22Rv1 (cell line): ENCODE measurements around the gene SP140.
"Not testable (repeated sequence)": the region's sequence is repeated elsewhere in the genome, so short reads cannot be mapped to it uniquely, and the experiment has no call there.

ENCODE experiments used
- H3K27ac ChIP-seq: fragments of 450-650 bp; 2 replicates; pipeline ENCODE4 v1.5.1; 2017
- ZFX ChIP-seq: fragments of 450-650 bp; IDR thresholded peaks from 2 replicates; pipeline ENCODE4 v1.6.1; 2017; ENCODE audit warnings: antibody characterized with exemption, borderline replicate concordance
- TF ChIP-seq, protein P1 (sequence below): fragments of 450-650 bp; IDR thresholded peaks from 2 replicates; pipeline ENCODE4 v1.5.1; 2017; ENCODE audit warnings: mild to moderate bottlenecking

SP140 gene

DNA sequence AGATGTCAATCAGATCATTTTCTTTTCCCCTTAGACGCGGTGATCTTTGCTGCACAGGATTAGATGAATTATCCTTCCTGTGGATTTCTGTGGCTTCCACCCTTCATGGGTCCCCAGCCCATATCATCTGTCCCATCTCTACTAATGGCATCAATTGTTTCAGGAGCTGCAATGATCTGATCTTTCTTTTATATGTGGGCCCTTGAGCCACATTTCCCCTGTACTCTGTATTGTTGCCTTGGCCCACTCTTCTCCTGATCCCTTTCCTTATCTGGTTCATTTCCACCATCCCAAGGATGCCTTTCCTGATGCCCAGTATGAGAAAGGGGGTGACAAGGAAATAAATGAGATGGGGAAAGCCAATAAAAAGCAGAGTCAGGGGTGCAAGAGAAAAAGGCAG lies 24.7 kb downstream of the SP140 start:
- TF ChIP-seq ZFX = no peak
- TF ChIP-seq, protein P1, sequence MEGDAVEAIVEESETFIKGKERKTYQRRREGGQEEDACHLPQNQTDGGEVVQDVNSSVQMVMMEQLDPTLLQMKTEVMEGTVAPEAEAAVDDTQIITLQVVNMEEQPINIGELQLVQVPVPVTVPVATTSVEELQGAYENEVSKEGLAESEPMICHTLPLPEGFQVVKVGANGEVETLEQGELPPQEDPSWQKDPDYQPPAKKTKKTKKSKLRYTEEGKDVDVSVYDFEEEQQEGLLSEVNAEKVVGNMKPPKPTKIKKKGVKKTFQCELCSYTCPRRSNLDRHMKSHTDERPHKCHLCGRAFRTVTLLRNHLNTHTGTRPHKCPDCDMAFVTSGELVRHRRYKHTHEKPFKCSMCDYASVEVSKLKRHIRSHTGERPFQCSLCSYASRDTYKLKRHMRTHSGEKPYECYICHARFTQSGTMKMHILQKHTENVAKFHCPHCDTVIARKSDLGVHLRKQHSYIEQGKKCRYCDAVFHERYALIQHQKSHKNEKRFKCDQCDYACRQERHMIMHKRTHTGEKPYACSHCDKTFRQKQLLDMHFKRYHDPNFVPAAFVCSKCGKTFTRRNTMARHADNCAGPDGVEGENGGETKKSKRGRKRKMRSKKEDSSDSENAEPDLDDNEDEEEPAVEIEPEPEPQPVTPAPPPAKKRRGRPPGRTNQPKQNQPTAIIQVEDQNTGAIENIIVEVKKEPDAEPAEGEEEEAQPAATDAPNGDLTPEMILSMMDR = no peak
- no peak overlapping the region for H3K27ac ChIP-seq

DNA sequence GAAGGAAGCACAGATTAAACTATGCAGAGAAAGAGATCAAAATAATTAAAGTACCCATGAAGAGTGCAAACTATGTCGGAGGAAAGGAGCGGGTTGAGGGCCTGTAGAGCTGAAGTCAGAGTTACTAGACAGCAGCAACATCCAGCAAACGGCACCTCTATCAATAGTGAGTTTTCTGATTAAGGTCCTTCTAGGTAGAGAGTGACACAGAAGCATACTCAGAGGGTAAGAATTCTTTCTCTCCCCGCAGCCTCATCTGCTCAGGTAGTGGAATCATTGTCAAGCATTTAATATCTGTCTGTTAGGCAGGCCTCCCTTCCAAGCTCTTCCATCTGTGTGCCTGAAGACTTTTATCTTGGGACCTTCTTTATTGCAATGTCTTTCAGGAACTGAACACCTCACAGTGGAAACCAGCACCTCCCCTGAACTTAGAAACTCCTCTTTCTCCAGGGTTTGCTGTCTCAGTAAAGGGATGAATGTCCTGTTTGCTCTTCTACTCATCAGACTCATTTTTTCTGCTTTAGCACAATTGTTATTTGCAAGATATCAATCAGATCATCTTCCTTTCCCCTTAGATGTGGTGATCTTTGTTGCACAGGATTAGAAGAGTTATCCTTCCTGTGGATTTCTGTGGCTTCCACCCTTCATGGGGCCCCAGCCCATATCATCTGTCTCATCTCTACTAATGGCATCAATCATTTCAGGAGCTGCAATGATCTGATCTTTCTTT lies 28.8 kb downstream of the SP140 start:
- H3K27ac ChIP-seq = no peak overlapping the region
- no peak for TF ChIP-seq ZFX
- TF ChIP-seq, protein P1 = no peak

DNA sequence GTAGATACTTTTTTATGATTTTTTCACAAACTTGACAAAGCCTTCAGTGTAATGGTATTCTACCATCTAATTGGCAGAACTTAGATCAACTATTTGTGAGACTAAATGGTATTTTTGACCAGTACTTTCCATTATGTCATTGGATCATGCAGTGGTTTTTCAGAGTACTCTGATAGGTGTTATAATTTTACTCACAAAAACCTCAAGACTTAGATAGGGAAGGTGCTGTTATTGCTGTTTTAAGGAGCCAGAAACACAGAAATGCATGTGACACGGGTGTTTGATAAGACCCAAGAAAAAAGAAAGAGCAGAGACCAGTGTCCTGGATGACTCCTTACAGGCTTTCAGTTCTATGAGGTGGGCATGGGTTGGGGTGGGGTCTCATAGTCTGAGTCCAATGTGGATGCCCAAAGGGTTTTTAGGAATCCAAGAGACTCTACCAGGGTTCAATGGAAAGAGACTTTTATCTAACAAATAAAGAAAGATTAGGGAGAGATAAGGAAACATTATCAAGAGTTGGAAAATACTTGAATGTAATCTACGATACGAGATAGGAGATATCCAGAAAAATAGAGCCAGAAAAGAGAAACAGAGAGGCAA lies 31.3 kb downstream of the SP140 start:
- H3K27ac ChIP-seq = no peak overlapping the region
- TF ChIP-seq, protein P1 = no peak
- TF ChIP-seq ZFX = no peak

DNA sequence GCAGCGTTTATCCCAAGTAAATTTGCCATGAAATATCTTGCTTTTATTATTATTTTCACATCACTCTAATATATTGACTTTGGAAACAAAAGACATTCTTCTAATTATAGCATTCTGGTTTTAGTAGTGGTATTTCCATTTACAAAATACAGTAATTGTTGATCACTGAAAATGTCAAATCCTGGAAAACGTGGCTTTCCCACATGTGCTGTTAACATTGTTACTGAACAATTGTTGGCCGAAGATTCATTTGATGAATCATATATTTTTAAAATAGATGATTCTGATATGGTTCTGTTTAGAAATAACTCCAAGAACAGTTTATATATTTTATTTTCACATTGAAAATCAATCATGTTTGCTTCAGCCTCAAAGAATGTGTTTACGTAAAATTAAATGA lies 32.9 kb downstream of the SP140 start:
- TF ChIP-seq ZFX = no peak
- TF ChIP-seq, protein P1 = no peak
- H3K27ac ChIP-seq = no peak overlapping the region

DNA sequence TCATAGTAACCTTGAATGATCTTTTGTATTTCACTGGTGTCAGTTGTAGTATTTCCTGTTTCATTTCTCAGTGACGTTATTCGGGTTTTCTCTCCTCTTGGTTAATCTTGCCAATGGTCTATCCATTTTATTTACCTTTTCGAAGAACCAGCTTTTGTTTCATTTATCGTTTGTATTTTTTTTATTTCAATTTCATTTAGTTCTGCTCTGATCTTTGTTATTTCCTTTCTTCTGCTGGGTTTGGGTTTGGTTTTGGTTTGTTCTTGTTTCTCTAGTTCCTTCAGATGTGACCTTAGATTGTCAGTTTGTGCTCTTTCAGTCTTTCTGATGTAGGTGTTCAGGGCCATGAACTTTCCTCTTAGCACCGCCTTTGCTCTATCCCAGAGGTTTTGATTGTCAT lies 36.7 kb downstream of the SP140 start:
- TF ChIP-seq, protein P1 = no peak
- no peak for TF ChIP-seq ZFX
- H3K27ac ChIP-seq = no peak overlapping the region

DNA sequence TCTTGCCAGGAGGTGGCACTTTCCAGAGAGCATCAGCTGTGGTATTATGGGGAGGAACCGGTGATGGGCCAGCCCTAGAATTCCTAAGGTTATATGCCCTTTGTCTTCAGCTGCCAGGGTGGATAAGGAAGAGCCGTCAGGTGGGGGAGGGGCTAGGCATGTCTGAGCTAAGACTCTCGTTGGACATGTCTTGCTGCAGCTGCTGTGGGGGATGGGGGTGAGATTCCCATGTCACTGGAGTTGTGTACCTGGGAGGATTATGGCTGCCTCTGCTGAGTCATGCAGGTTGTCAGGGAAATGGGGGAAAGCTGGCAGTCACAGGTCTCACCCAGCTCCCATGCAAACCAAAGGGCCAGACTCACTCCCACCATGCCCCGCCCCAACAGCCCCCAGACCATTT lies 39.4 kb downstream of the SP140 start:
- not testable (repeated sequence) for H3K27ac ChIP-seq

DNA sequence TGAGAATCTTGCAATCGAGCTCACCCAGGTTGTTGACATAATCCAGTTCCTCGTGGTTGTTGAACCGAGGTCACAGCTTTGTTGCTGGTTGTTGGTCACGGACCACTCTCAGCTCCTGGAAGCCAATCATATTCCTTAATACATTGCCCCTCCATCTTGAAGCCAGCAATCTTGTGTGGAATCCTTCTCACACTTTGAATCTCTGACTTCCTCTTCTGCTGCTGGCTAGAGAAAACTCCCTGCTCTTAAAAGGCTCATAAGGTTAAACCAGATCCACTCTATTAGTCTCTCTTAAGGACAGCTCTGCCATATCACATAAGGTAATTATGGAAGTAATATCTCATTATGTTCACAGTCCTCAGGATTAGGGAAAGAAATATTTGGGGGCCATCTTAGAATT lies 41.1 kb downstream of the SP140 start:
- no peak for TF ChIP-seq ZFX
- TF ChIP-seq, protein P1 = no peak
- no peak overlapping the region for H3K27ac ChIP-seq

DNA sequence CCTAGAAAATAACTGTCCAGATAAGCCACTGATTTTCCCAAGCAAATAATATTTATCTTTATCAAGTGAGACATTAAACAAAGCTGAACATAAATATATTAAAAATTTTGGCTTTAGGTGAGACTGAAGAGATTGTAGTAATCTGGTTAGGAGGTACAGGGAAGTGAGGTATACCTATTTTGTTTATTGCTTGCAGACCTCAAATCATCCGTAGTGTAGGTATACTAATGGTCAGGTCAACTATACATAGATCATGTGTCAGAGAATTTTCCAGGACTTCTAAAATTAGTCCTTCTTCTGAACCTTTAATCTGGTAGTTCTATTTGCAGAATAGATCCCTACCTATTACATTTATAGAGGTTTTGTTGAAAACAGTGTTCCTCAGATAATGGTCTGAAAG lies 41.5 kb downstream of the SP140 start:
- H3K27ac ChIP-seq = no peak overlapping the region
- no peak for TF ChIP-seq ZFX
- TF ChIP-seq, protein P1 = no peak
